ENCODE results near the gene NAV2.

The NAV2 gene

GRCh38 chr11:19714387-19715363 lies 2.0 kb downstream of the NAV2 start:
- no peak for DNase-seq (ENCODE audit: low read depth)

- DNase-seq (ENCODE audit: low read depth), result no peak
Measured at GRCh38 chr11:19715373-19715772, 2.7 kb downstream of the NAV2 start.

GRCh38 chr11:19718051-19718450 lies 5.4 kb downstream of the NAV2 start:
- DNase-seq (ENCODE audit: low read depth), result no peak

GRCh38 chr11:19718951-19719350 lies 6.3 kb downstream of the NAV2 start:
- no peak for DNase-seq (ENCODE audit: low read depth)

GRCh38 chr11:19719960-19720359 lies 7.3 kb downstream of the NAV2 start:
- DNase-seq (ENCODE audit: low read depth), result no peak

- DNase-seq (ENCODE audit: low read depth), result no peak
Measured at GRCh38 chr11:19721176-19721575, 8.5 kb downstream of the NAV2 start.

GRCh38 chr11:19722702-19723101 lies 10.1 kb downstream of the NAV2 start:
- no peak for DNase-seq (ENCODE audit: low read depth)

GRCh38 chr11:19723572-19724342 lies 11.1 kb downstream of the NAV2 start:
- peak; percentile 31 for DNase-seq (ENCODE audit: low read depth)

- DNase-seq (ENCODE audit: low read depth), result no peak
Measured at GRCh38 chr11:19724765-19725164, 12.1 kb downstream of the NAV2 start.

GRCh38 chr11:19725379-19726079 lies 12.9 kb downstream of the NAV2 start:
- no peak for DNase-seq (ENCODE audit: low read depth)

- DNase-seq (ENCODE audit: low read depth), result no peak
Measured at GRCh38 chr11:19727246-19727645, 14.6 kb downstream of the NAV2 start.

- no peak for DNase-seq (ENCODE audit: low read depth)
Measured at GRCh38 chr11:19728436-19728835, 15.8 kb downstream of the NAV2 start.

GRCh38 chr11:19729141-19729540 lies 16.5 kb downstream of the NAV2 start:
- no peak for DNase-seq (ENCODE audit: low read depth)

- no peak for DNase-seq (ENCODE audit: low read depth)
Measured at GRCh38 chr11:19730373-19730772, 17.7 kb downstream of the NAV2 start.

GRCh38 chr11:19734171-19734570 lies 21.5 kb downstream of the NAV2 start:
- no peak for DNase-seq (ENCODE audit: low read depth)

GRCh38 chr11:19735157-19735908 lies 22.7 kb downstream of the NAV2 start:
- DNase-seq (ENCODE audit: low read depth), result no peak

GRCh38 chr11:19735909-19736498 lies 23.4 kb downstream of the NAV2 start:
- DNase-seq (ENCODE audit: low read depth), result no peak

- no peak for DNase-seq (ENCODE audit: low read depth)
Measured at GRCh38 chr11:19736831-19737230, 24.2 kb downstream of the NAV2 start.

- no peak for DNase-seq (ENCODE audit: low read depth)
Measured at GRCh38 chr11:19737575-19737974, 24.9 kb downstream of the NAV2 start.

- DNase-seq (ENCODE audit: low read depth), result no peak
Measured at GRCh38 chr11:19738124-19738523, 25.5 kb downstream of the NAV2 start.

- DNase-seq (ENCODE audit: low read depth), result no peak
Measured at GRCh38 chr11:19739872-19740271, 27.2 kb downstream of the NAV2 start.

Measured in activated T-helper 1 cell treated with Interleukin-2 at 50 U/mL for 16 hours (primary cell).